GM12874 (cell line): ENCODE results near the gene ARMC12.

Experiments
- CTCF ChIP-seq: IDR thresholded peaks from 2 replicates; pipeline ENCODE4 v1.5.1; 2011; ENCODE audit warnings: low read depth, mild to moderate bottlenecking, control low read depth, low read length, moderate library complexity; ENCODE audit not compliant: insufficient read depth

Gene ARMC12

GRCh38 chr6:35698858-35699257, 38.0 kb upstream of the ARMC12 start:
- TF ChIP-seq CTCF = no peak

- no peak for TF ChIP-seq CTCF
These were observed 33.3 kb upstream of the ARMC12 start for GRCh38 chr6:35703554-35703953.

GRCh38 chr6:35706468-35706867, 30.4 kb upstream of the ARMC12 start:
- no peak for TF ChIP-seq CTCF

GRCh38 chr6:35707714-35708407, 29.0 kb upstream of the ARMC12 start:
- TF ChIP-seq CTCF = no peak

GRCh38 chr6:35708585-35708984, 28.2 kb upstream of the ARMC12 start:
- TF ChIP-seq CTCF = no peak

- no peak for TF ChIP-seq CTCF
These were observed 26.5 kb upstream of the ARMC12 start for GRCh38 chr6:35710241-35710847.

GRCh38 chr6:35711731-35712130, 25.1 kb upstream of the ARMC12 start:
- no peak for TF ChIP-seq CTCF
